Measurements from ENCODE around the gene ABCA12. TPM values are rescaled to one million over a fixed set of nuclear protein-coding genes. Genes with fewer than 3 reads are reported as not detected.

Gene ABCA12
- total RNA-seq, 1 donor from 2014 or later = not detected

DNA sequence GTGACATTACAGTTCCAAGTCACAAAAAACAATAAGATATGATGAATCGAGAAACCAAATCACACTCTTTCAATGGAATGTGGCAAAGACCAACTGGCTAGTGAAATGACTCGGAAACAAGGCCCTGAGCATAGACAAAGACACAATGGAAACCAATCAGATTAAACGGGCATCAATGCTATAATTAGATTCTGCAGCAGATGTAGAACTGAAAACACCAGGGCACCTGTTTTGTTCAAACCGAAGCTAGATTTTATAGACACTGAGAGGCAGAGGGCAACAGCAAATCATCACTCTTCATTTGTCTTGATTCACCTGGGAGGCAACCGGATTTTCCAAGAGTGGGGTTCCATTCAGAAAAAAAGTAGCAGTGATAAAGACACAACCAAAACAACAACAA is 236.1 kb downstream of the ABCA12 start:
- Histone ChIP-seq H3K27ac (ENCODE audit: low read depth, low read length) (no peak overlapping the region), H3K4me1 (ENCODE audit: control insufficient read depth in 3 of 3, insufficient read depth in 3 of 3, low read length in 3 of 3) (no peaks in the 10 kb centered on the region), H3K4me3 (ENCODE audit: low read length in 3 of 3) (no peak overlapping the region), H3K27me3 (ENCODE audit: control insufficient read depth in 3 of 3, insufficient read depth in 3 of 3, low read length in 3 of 3) (no peaks in the 10 kb centered on the region), H3K9me3 (ENCODE audit: control insufficient read depth in 3 of 3, low read length in 3 of 3) (no peaks in the 10 kb centered on the region), H3K9ac (ENCODE audit: low read depth in 1 of 3, low read length in 3 of 3) (no peak overlapping the region), H3K36me3 (ENCODE audit: control insufficient read depth in 3 of 3, insufficient read depth in 3 of 3, low read length in 3 of 3) (no peaks in the 10 kb centered on the region)

DNA sequence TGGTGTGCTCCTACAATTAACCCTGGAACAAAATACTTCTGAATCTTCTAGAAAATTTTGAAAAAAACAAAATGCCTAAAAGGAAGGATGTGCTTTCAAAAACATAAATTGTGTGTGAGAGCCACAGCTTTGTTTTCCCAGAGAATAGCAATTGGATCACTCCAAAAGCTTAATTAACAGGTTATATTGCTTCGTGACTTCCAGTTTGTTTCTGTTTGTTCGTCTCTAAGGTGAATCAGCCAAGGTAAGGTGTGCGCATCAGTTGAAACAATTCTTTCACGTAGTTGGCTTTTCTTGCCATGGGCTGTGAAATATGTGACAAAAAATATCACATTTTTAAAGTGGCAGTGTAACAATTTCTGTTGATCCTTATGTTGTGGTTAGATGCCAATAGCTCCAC is 238.7 kb downstream of the ABCA12 start:
- H3K4me1 ChIP-seq (ENCODE audit: control insufficient read depth in 3 of 3, insufficient read depth in 3 of 3, low read length in 3 of 3) = no peaks in the 10 kb centered on the region
- no peaks in the 10 kb centered on the region for H3K9me3 ChIP-seq (ENCODE audit: control insufficient read depth in 3 of 3, low read length in 3 of 3)
- no peaks in the 10 kb centered on the region for H3K36me3 ChIP-seq (ENCODE audit: control insufficient read depth in 3 of 3, insufficient read depth in 3 of 3, low read length in 3 of 3)
- H3K27me3 ChIP-seq (ENCODE audit: control insufficient read depth in 3 of 3, insufficient read depth in 3 of 3, low read length in 3 of 3) = no peaks in the 10 kb centered on the region
- no peak overlapping the region for H3K27ac ChIP-seq (ENCODE audit: low read depth, low read length)
- no peak overlapping the region for H3K4me3 ChIP-seq (ENCODE audit: low read length in 3 of 3)
- H3K9ac ChIP-seq (ENCODE audit: low read depth in 1 of 3, low read length in 3 of 3) = no peak overlapping the region

DNA sequence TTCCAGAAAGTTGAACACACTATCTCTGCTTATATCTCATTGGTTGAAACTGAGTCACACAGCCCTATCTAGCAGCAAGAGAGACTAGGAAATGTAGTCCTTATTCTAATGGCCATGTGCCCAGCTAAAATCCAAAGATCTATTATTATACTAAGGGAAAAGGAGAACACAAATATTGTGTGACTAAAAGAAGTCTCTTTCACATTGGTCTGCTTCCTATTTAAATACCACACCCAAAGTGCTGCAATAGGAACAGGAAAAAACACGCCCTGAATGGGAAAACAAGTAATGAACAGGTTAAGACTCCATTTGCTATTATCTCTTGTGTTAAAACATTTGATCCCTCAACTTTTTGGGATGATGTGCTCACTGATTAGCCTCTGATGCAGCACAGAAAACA is 242.2 kb downstream of the ABCA12 start:
- no peak overlapping the region for H3K9ac ChIP-seq (ENCODE audit: low read depth in 1 of 3, low read length in 3 of 3)
- H3K4me1 ChIP-seq (ENCODE audit: control insufficient read depth in 3 of 3, insufficient read depth in 3 of 3, low read length in 3 of 3) = no peaks in the 10 kb centered on the region
- no peaks in the 10 kb centered on the region for H3K36me3 ChIP-seq (ENCODE audit: control insufficient read depth in 3 of 3, insufficient read depth in 3 of 3, low read length in 3 of 3)
- H3K27ac ChIP-seq (ENCODE audit: low read depth, low read length) = no peak overlapping the region
- no peaks in the 10 kb centered on the region for H3K9me3 ChIP-seq (ENCODE audit: control insufficient read depth in 3 of 3, low read length in 3 of 3)
- H3K4me3 ChIP-seq (ENCODE audit: low read length in 3 of 3) = no peak overlapping the region
- H3K27me3 ChIP-seq (ENCODE audit: control insufficient read depth in 3 of 3, insufficient read depth in 3 of 3, low read length in 3 of 3) = no peaks in the 10 kb centered on the region

DNA sequence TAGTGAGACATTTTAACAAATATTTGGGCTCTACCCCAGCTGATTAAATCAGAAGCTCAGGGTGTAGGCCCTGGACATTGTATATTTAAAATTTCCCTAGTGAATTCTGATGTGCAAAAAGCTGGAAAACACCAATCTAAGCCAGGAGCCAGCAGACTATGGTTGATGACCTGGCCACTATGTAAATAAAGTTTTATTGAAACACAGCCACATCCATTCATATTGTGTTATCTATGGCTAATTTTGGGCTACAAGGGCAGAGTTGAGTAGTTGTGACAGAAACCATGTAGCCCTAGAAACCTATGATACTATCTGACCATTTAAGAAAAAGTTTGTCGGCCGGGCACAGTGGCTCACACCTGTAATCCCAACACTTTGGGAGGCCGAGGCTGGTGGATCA is 243.0 kb downstream of the ABCA12 start:
- H3K27me3 ChIP-seq (ENCODE audit: control insufficient read depth in 3 of 3, insufficient read depth in 3 of 3, low read length in 3 of 3) = no peaks in the 10 kb centered on the region
- no peaks in the 10 kb centered on the region for H3K36me3 ChIP-seq (ENCODE audit: control insufficient read depth in 3 of 3, insufficient read depth in 3 of 3, low read length in 3 of 3)
- no peak overlapping the region for H3K9ac ChIP-seq (ENCODE audit: low read depth in 1 of 3, low read length in 3 of 3)
- H3K4me3 ChIP-seq (ENCODE audit: low read length in 3 of 3) = no peak overlapping the region
- H3K4me1 ChIP-seq (ENCODE audit: control insufficient read depth in 3 of 3, insufficient read depth in 3 of 3, low read length in 3 of 3) = no peaks in the 10 kb centered on the region
- no peaks in the 10 kb centered on the region for H3K9me3 ChIP-seq (ENCODE audit: control insufficient read depth in 3 of 3, low read length in 3 of 3)
- H3K27ac ChIP-seq (ENCODE audit: low read depth, low read length) = no peak overlapping the region

- no peak overlapping the region for H3K4me3 ChIP-seq (ENCODE audit: low read length in 3 of 3)
These were observed 249.1 kb downstream of the ABCA12 start for GRCh38 chr2:214889301-214889700.

DNA sequence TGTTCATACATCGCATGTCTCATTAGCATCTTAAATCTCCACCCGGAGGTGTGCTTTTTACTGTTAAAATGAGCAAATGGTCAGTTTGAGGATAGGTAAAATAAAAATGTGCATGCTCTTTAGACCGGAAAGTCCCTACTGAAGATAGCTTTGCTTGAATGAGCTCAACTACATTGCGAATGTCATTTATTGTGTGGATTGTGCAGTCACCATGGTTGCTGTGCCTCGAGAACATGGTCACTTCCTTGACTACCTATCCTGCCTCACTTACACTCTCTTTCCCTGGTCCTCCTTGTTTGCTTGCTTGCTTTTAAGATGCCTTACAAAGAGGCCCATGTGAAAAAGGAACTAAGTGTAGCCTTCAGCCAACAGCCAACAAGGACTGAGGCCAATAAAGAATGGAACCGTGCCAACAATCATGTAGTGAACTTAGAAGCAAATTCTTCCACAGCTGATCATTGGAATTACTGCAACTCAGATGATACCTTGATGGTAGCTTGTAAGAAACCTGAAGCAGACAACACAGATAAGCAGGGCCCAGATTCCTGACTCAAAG is 256.7 kb downstream of the ABCA12 start:
- Histone ChIP-seq H3K9ac (ENCODE audit: low read depth in 1 of 3, low read length in 3 of 3) (no peak overlapping the region), H3K9me3 (ENCODE audit: control insufficient read depth in 3 of 3, low read length in 3 of 3) (peaks cover 0 to 4% (median 4%) of the 10 kb centered on the region in 3 donors), H3K36me3 (ENCODE audit: control insufficient read depth in 3 of 3, insufficient read depth in 3 of 3, low read length in 3 of 3) (no peaks in the 10 kb centered on the region), H3K27me3 (ENCODE audit: control insufficient read depth in 3 of 3, insufficient read depth in 3 of 3, low read length in 3 of 3) (no peaks in the 10 kb centered on the region), H3K4me1 (ENCODE audit: control insufficient read depth in 3 of 3, insufficient read depth in 3 of 3, low read length in 3 of 3) (no peaks in the 10 kb centered on the region), H3K4me3 (ENCODE audit: low read length in 3 of 3) (no peak overlapping the region), H3K27ac (ENCODE audit: low read depth, low read length) (no peak overlapping the region)

More at GRCh38 chr2:214889301-214889700, 249.1 kb downstream of the ABCA12 start:
- Histone ChIP-seq H3K36me3 (ENCODE audit: control insufficient read depth in 3 of 3, insufficient read depth in 3 of 3, low read length in 3 of 3) (no peaks in the 10 kb centered on the region), H3K4me1 (ENCODE audit: control insufficient read depth in 3 of 3, insufficient read depth in 3 of 3, low read length in 3 of 3) (no peaks in the 10 kb centered on the region), H3K27me3 (ENCODE audit: control insufficient read depth in 3 of 3, insufficient read depth in 3 of 3, low read length in 3 of 3) (no peaks in the 10 kb centered on the region), H3K9me3 (ENCODE audit: control insufficient read depth in 3 of 3, low read length in 3 of 3) (no peaks in the 10 kb centered on the region), H3K9ac (ENCODE audit: low read depth in 1 of 3, low read length in 3 of 3) (no peak overlapping the region), H3K27ac (ENCODE audit: low read depth, low read length) (no peak overlapping the region)

Other genes starting within 250 kb of the ABCA12 start
- gene ATIC, start 173.4 kb upstream of the ABCA12 start, total RNA-seq = 19.3 TPM

Measured in skeletal muscle tissue (tissue), 4 donors.